KMS-11 (cell line): ENCODE data around the gene ALOX5.

ENCODE experiments used
- H2AFZ ChIP-seq: fragments of 200-600 bp; sonication (generic); 2 replicates; pipeline ENCODE4 v1.6.1; 2016; ENCODE audit warnings: antibody characterized with exemption, mixed run types, low read depth
- H3K27ac ChIP-seq: fragments of 200-600 bp; sonication (generic); 2 replicates; pipeline ENCODE4 v1.6.1; 2016; ENCODE audit warnings: mild to moderate bottlenecking, mixed run types
- H3K27me3 ChIP-seq: fragments of 200-600 bp; sonication (generic); 2 replicates; pipeline ENCODE4 v1.6.1; 2017; ENCODE audit warnings: mild to moderate bottlenecking, low read depth, mixed run types, moderate library complexity; ENCODE audit not compliant: insufficient read depth
- H3K36me3 ChIP-seq: fragments of 200-600 bp; sonication (generic); 2 replicates; pipeline ENCODE4 v1.6.1; 2017; ENCODE audit warnings: mild to moderate bottlenecking, mixed run types; ENCODE audit not compliant: insufficient read depth
- H3K4me1 ChIP-seq: fragments of 200-600 bp; sonication (generic); 2 replicates; pipeline ENCODE4 v1.6.1; 2016; ENCODE audit warnings: mild to moderate bottlenecking, low read depth, mixed run types; ENCODE audit not compliant: poor library complexity, severe bottlenecking
- H3K4me2 ChIP-seq: fragments of 200-600 bp; sonication (generic); 2 replicates; pipeline ENCODE4 v1.7.0; 2016; ENCODE audit warnings: mild to moderate bottlenecking, mixed run types
- H3K4me3 ChIP-seq: fragments of 200-600 bp; sonication (generic); IDR thresholded peaks from 2 replicates; pipeline ENCODE4 v1.6.1; 2017; ENCODE audit warnings: low read depth, low read length, mixed read lengths; ENCODE audit not compliant: insufficient read depth
- H3K79me2 ChIP-seq: fragments of 200-600 bp; sonication (generic); 2 replicates; pipeline ENCODE4 v1.6.1; 2016; ENCODE audit warnings: low read depth, mixed run types; ENCODE audit not compliant: insufficient read depth
- H3K9ac ChIP-seq: fragments of 200-600 bp; sonication (generic); 2 replicates; pipeline ENCODE4 v1.6.1; 2016; ENCODE audit warnings: mild to moderate bottlenecking, mixed run types
- H4K20me1 ChIP-seq: fragments of 200-600 bp; sonication (generic); 2 replicates; pipeline ENCODE4 v1.6.1; 2016; ENCODE audit warnings: mild to moderate bottlenecking, mixed run types; ENCODE audit not compliant: insufficient read depth
- TF ChIP-seq, protein P1 (sequence below): fragments of 200-600 bp; sonication (generic); conservative IDR thresholded peaks from 2 replicates; pipeline ENCODE4 v1.6.1; 2017; ENCODE audit warnings: low read depth, mild to moderate bottlenecking, antibody characterized with exemption, low read length, moderate library complexity, mixed read lengths

Gene ALOX5

DNA sequence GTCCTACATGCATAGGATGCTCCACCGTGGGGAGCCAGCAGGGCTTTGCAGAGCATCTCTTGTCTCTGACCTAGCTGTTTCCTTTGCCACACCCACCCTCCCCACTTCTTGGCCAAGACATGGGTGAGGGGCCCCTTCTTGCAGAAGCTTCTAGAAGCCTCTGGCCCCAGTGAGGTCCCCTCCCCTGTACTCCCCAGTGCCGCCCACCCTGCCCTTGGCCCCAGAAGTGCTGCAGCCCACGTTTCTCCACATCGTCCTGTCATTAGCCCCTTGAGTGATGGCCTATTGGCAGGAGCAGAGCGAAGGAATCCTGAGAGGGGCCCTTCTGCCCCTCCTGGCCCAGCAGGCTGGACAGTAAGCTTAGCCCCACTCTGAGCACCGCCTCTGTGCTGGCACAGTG lies 43.7 kb downstream of the ALOX5 start:
- Histone ChIP-seq H2AFZ (no peak overlapping the region), H3K4me1 (peaks cover 40% of the 10 kb centered on the region), H3K27ac (no peak overlapping the region), H3K4me2 (peak overlapping the region; percentile 94; the same call in 1 of the 2 replicates), H3K79me2 (no peaks in the 10 kb centered on the region), H3K36me3 (no peaks in the 10 kb centered on the region), H3K27me3 (no peaks in the 10 kb centered on the region), H3K4me3 (no peak overlapping the region), H4K20me1 (no peaks in the 10 kb centered on the region), H3K9ac (no peak overlapping the region)
- TF ChIP-seq, protein P1, sequence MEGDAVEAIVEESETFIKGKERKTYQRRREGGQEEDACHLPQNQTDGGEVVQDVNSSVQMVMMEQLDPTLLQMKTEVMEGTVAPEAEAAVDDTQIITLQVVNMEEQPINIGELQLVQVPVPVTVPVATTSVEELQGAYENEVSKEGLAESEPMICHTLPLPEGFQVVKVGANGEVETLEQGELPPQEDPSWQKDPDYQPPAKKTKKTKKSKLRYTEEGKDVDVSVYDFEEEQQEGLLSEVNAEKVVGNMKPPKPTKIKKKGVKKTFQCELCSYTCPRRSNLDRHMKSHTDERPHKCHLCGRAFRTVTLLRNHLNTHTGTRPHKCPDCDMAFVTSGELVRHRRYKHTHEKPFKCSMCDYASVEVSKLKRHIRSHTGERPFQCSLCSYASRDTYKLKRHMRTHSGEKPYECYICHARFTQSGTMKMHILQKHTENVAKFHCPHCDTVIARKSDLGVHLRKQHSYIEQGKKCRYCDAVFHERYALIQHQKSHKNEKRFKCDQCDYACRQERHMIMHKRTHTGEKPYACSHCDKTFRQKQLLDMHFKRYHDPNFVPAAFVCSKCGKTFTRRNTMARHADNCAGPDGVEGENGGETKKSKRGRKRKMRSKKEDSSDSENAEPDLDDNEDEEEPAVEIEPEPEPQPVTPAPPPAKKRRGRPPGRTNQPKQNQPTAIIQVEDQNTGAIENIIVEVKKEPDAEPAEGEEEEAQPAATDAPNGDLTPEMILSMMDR = no peak

DNA sequence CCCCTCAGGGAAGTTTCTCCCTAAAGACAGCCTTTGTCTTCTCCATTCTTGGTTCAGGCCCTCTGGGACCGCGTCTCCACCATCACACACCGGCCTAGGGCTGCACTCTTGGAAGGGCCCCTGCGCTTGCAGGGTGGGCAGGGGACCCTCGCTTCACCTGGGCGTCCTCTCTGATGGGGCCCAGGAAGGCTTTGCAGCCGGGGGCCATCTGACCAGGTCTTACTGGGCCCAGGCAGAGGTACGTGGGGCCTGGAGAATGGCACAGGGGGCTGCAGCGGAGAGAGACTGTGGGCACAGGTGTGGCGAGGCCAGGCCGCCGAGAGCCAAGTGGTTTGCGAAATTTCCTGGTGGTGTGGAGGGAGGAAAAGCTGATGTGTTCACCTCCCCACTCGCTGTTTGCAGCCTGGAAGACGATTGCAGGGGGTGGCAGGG lies 44.4 kb downstream of the ALOX5 start:
- no peaks in the 10 kb centered on the region for H3K27me3 ChIP-seq
- TF ChIP-seq, protein P1 = no peak
- peak overlapping the region; percentile 88 for H3K27ac ChIP-seq
- peaks cover 47% of the 10 kb centered on the region for H3K4me1 ChIP-seq
- H3K9ac ChIP-seq = peak overlapping the region; percentile 88
- no peaks in the 10 kb centered on the region for H4K20me1 ChIP-seq
- no peak overlapping the region for H3K4me3 ChIP-seq
- H3K4me2 ChIP-seq = peak overlapping the region; percentile 94
- no peaks in the 10 kb centered on the region for H3K36me3 ChIP-seq
- H2AFZ ChIP-seq = peak overlapping the region; percentile 85
- no peaks in the 10 kb centered on the region for H3K79me2 ChIP-seq

DNA sequence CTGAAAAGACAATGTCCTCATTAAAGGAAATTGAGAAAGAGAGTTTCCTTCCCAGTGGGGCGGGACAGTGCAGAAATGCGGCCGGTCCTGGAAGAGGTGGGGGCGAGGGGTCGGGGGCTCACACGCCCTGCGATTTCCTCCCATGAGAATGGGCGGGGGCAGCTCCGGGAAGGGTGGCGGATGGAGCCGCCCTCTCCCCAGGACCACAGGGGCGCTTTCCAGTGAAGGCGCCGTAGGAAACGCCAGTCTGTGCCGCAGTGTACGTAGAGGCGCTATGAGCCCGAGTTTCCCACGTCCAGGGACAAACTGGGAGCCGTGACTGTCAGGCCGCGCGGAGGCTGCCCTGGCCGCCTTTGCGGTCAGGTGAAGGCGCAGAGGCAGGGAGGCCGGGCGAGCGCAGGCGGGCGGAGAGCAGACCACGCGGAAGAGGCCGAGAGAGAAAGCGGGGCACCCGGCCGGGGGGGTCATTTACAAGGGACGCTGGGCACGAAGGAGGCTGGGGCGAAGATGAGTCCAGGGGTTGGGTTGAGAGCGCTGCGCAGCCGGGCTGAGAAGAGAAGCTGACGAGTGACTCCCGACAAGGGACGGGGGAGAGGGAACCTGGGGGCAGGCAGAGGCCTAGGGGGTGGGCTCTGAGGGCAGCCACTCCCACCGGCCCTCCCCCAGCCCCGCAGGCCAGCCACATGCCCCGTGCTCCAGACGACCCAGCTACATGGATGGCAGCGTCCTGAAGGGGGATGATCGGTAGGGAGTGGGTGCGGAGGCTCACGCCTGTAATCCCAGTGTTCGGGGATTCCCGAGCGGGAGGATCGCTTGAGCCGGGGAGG lies 45.0 kb downstream of the ALOX5 start:
- peak overlapping the region; percentile 88 for H3K9ac ChIP-seq
- no peaks in the 10 kb centered on the region for H4K20me1 ChIP-seq
- H3K4me1 ChIP-seq = peaks cover 53% of the 10 kb centered on the region
- no peaks in the 10 kb centered on the region for H3K79me2 ChIP-seq
- peak overlapping the region; percentile 88 for H3K27ac ChIP-seq
- no peaks in the 10 kb centered on the region for H3K27me3 ChIP-seq
- H3K36me3 ChIP-seq = no peaks in the 10 kb centered on the region
- TF ChIP-seq, protein P1 = no peak
- no peak overlapping the region for H3K4me3 ChIP-seq
- H2AFZ ChIP-seq = peak overlapping the region; percentile 85
- H3K4me2 ChIP-seq = peak overlapping the region; percentile 94

DNA sequence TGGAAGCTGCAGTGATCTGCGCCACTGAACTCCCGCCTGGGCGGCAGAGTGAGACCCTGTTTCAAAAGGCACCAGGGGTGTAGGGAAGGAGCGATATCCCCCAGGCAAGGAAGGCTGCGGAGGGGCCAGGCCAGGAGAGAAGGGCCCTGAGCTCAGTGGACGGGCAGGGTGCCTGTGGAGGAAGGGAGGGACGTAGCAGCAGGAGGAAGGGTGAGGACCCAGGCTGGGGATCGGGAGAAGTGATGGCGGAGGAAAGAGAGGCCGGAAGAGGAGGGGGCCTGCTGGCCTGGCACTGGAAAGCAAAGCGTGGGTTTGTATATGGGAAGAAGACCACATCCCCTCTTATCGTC lies 45.6 kb downstream of the ALOX5 start:
- Histone ChIP-seq H3K9ac (peak overlapping the region; percentile 88), H4K20me1 (no peaks in the 10 kb centered on the region), H3K4me2 (peak overlapping the region; percentile 94), H3K4me3 (no peak overlapping the region), H3K79me2 (no peaks in the 10 kb centered on the region), H3K4me1 (peaks cover 57% of the 10 kb centered on the region), H3K27ac (peak overlapping the region; percentile 88), H2AFZ (peak overlapping the region; percentile 85), H3K36me3 (no peaks in the 10 kb centered on the region), H3K27me3 (no peaks in the 10 kb centered on the region)
- TF ChIP-seq, protein P1 = no peak
